Thymus (tissue), 11 donors: ENCODE measurements around the gene ANGPTL2. TPM values are rescaled to one million over a fixed set of nuclear protein-coding genes. Genes with fewer than 3 reads are reported as not detected.
A peak's percentile ranks its signal among the peaks of the same experiment; 100 is the strongest.

Source experiments
- DNase-seq, 9 donors: peaks; one replicate each; pipeline ENCODE4 v3.0.0-alpha.2; 2013; ENCODE audit warnings: low spot score in 9 of 9, low read depth in 6 of 9, missing footprints in 1 of 9
- H3K27ac ChIP-seq, 2 donors: one replicate each; pipeline ENCODE4 v1.5.1; 2013; ENCODE audit warnings: control low read depth in 1 of 2, low read depth in 1 of 2, low read length in 1 of 2, mild to moderate bottlenecking in 1 of 2, moderate library complexity in 1 of 2
- H3K27me3 ChIP-seq, 2 donors: one replicate each; pipeline ENCODE4 v1.5.1; 2013; ENCODE audit warnings: low read length in 1 of 2; ENCODE audit not compliant: control insufficient read depth in 2 of 2, insufficient read depth in 1 of 2
- H3K36me3 ChIP-seq, 2 donors: one replicate each; pipeline ENCODE4 v1.5.1; 2013; ENCODE audit warnings: low read length in 1 of 2, mild to moderate bottlenecking in 1 of 2, moderate library complexity in 1 of 2; ENCODE audit not compliant: control insufficient read depth in 2 of 2, insufficient read depth in 2 of 2
- H3K4me1 ChIP-seq, 2 donors: one replicate each; pipeline ENCODE4 v1.5.1; 2013; ENCODE audit warnings: low read length in 2 of 2; ENCODE audit not compliant: control insufficient read depth in 2 of 2, insufficient read depth in 2 of 2
- H3K4me3 ChIP-seq, 2 donors: one replicate each; pipeline ENCODE4 v1.5.1; 2013; ENCODE audit warnings: low read length in 2 of 2, control low read depth in 1 of 2, mild to moderate bottlenecking in 1 of 2
- H3K9me3 ChIP-seq, 2 donors: one replicate each; pipeline ENCODE4 v1.5.1; 2013; ENCODE audit warnings: low read length in 1 of 2, mild to moderate bottlenecking in 1 of 2; ENCODE audit not compliant: control insufficient read depth in 2 of 2, insufficient read depth in 1 of 2
- WGBS: extraction: QIAGEN DNeasy Blood & Tissue Kit; methylation state at CpG from one replicate; pipeline ENCODE4 v1.1.7; 2013; 5-methylcytosine and 5-hydroxymethylcytosine counted together
- polyA plus RNA-seq: library from polyadenylated mRNA; stranded (reverse); fragments of 200-250 nt; gene quantifications from one replicate; pipeline ENCODE4 v1.2.3, GENCODE V29; 2013
- total RNA-seq: library from RNA; stranded (reverse); fragments of 120-200 nt; gene quantifications from one replicate; pipeline ENCODE4 v1.2.4, GENCODE V29; 2013
- donor health status: healthy.

Gene ANGPTL2
- total and polyA plus RNA-seq, 2 donors = 3.1 to 3.2 TPM

DNA sequence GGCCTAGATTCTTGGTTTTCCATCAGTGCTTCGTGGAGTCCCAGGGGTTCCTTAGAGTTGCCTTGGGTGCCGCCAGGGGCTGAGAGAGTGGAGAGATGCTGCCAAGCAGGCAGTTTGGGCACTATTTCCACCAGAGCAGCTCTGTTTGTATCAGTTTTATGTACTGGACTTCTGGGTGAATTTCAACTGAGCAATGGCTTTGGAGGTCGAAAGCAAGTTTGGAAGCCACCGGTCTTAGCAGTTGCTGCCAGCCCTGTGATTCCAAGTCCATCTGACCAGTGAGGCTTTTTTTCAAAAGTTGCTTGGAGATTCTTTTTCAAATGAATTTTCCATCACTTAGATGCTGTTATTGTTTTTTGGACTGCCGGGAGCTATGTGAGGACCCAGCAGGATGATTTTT is 68.5 kb downstream of the ANGPTL2 start:
- DNase-seq = no peak
- WGBS = 96% methylated on average over 5 of the region's 5 CpGs
- Histone ChIP-seq H3K36me3 (peaks cover 0 to 3% of the 10 kb centered on the region in 2 donors), H3K4me3 (no peak overlapping the region), H3K27me3 (no peaks in the 10 kb centered on the region), H3K27ac (no peak overlapping the region), H3K4me1 (no peaks in the 10 kb centered on the region), H3K9me3 (no peaks in the 10 kb centered on the region)

DNA sequence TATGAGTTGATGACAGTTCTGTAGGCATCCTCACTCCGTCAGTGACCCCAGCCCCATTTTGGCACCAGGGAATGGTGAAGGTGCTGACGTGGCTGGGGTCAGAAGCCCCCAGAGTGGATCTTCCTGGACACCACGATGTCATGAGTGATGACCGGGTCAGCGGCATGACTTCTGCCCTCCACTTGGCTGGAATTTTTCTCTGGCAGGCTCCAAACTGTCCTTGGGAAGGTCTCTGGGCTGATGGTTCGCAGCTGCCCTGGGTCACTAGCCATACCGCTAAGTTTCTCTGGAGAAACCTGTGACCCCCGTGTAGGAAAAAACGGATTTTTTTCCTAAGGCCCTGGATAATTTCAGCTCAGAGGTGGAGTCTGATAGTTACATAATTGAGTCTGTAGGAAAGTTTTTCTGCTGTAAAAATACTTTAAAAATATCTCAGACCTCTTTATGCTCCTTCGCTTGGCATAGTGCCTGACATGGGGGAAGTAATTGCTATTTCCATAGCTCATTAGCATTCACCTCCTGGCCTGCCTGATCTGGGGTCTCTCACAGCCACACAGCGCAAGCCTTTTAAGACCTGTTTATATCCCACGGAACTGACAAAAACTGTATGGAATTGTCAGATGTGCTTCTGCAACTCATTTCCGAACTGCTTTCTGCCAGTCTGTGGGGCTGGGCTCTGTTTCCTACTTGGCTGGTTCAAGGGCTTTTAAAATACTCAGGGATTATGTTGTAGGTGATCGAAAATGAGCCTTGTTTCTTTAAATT is 69.2 kb downstream of the ANGPTL2 start:
- no peaks in the 10 kb centered on the region for H3K4me1 ChIP-seq
- no peak overlapping the region for H3K27ac ChIP-seq
- DNase-seq = no peak
- H3K36me3 ChIP-seq = peaks cover 0 to 3% of the 10 kb centered on the region in 2 donors
- no peaks in the 10 kb centered on the region for H3K27me3 ChIP-seq
- 94% methylated on average over 14 of the region's 14 CpGs for WGBS
- H3K9me3 ChIP-seq = no peaks in the 10 kb centered on the region
- no peak overlapping the region for H3K4me3 ChIP-seq

DNA sequence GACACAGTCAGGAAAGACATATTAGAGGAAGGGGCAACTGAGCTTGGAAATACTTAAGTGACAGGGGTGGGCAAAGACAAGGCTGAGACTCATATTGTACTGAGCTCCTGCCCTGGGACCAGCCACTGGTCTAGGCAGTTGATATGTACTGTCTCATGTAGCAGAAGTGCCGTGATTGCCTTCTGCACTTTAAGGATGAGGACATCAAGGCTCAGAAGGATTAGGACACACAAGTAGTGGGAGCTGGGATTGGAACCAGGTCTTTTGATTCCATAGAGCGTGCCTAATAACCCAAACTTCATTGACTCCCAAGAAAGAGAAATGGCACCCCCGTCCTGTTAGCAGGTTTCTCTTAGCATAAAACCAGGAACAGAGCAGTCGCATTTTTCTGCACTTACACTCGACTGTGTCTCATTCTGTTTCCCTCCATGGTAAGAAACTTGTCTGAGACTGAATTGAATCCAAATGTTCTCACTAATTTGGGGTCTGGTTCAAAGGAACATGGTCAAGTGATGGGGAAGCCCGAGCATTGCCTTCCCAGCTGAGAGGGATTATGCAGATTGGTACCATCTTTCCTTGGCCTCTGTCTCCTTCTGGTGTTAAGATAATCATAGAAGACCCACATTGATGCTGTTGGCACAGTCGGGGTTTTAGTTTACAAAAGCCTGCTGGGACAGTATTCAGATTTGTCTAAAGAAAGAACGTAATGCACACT is 70.4 kb downstream of the ANGPTL2 start:
- H3K27me3 ChIP-seq = no peaks in the 10 kb centered on the region
- no peaks in the 10 kb centered on the region for H3K4me1 ChIP-seq
- no peaks in the 10 kb centered on the region for H3K9me3 ChIP-seq
- DNase-seq = no peak
- no peak overlapping the region for H3K27ac ChIP-seq
- H3K4me3 ChIP-seq = no peak overlapping the region
- 96% methylated on average over 8 of the region's 8 CpGs for WGBS
- peaks cover 0 to 3% of the 10 kb centered on the region in 2 donors for H3K36me3 ChIP-seq

DNA sequence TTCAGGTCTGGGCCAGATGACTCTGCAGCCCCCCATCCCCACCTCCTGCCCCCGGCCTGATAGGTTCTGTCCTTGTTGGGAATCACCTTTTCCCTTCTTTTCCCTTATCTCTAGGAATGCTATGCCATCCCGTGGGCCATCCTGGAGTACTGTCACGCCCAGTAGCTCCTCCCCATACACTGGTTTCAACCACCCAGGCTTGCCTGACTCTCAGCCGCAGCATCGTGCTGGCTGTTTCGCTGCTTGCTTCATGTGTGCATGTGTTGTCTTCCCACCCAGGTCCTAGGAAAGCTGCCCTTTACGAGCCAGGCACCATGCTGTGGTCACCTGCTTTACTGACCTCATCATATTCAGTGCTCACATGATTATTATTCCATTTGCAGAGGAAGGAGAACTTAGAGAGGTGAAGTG is 71.8 kb downstream of the ANGPTL2 start:
- Histone ChIP-seq H3K4me3 (no peak overlapping the region), H3K9me3 (no peaks in the 10 kb centered on the region), H3K27me3 (no peaks in the 10 kb centered on the region), H3K36me3 (peaks cover 0 to 3% of the 10 kb centered on the region in 2 donors), H3K4me1 (no peaks in the 10 kb centered on the region), H3K27ac (no peak overlapping the region)
- WGBS = 95% methylated on average over 7 of the region's 7 CpGs
- DNase-seq = no peak

DNA sequence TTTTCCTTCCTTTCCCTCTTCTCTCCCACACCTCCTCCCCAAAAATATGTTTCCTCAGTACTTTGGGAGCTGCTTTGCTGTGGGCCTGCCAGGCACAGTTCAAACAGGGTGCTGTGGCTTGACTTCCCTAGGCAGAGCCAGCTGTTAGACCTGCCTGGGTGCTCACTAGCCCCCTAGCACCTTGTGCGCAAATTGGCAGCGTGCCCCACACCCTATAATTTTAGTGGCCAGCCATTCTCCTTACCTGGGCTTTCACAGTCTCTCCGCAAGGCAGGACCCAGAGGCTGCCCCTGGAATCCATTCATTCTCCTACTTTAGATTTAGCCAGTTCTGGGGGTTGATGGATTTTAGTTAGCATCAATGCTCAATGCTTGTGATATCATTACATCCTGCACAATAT is 72.3 kb downstream of the ANGPTL2 start:
- Histone ChIP-seq H3K9me3 (no peaks in the 10 kb centered on the region), H3K27me3 (no peaks in the 10 kb centered on the region), H3K4me1 (no peaks in the 10 kb centered on the region), H3K36me3 (peaks cover 0 to 3% of the 10 kb centered on the region in 2 donors), H3K27ac (no peak overlapping the region), H3K4me3 (no peak overlapping the region)
- WGBS = 96% methylated on average over 3 of the region's 3 CpGs
- no peak for DNase-seq

DNA sequence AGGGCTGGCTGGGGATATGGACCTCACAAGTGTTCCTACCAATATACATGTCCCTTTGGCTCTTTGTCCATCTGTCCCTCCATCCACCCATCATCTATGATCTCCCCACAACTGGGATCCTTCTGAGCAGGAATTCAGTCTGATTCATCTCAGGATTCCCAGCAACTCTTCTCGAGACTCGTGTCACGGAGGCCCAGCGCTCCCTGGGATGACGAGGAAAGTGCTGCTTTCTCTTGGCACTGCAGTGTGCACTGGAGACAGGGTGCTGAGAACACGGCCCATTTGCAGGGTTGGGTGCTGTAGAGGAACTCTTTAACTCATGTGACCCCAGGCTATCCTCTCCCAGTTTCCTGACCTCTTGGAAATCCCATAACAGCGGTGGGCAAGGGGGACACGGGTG is 72.9 kb downstream of the ANGPTL2 start:
- no peaks in the 10 kb centered on the region for H3K9me3 ChIP-seq
- 96% methylated on average over 8 of the region's 8 CpGs for WGBS
- no peaks in the 10 kb centered on the region for H3K27me3 ChIP-seq
- no peak overlapping the region for H3K4me3 ChIP-seq
- H3K27ac ChIP-seq = no peak overlapping the region
- no peaks in the 10 kb centered on the region for H3K4me1 ChIP-seq
- H3K36me3 ChIP-seq = peaks cover 0 to 3% of the 10 kb centered on the region in 2 donors
- no peak for DNase-seq

DNA sequence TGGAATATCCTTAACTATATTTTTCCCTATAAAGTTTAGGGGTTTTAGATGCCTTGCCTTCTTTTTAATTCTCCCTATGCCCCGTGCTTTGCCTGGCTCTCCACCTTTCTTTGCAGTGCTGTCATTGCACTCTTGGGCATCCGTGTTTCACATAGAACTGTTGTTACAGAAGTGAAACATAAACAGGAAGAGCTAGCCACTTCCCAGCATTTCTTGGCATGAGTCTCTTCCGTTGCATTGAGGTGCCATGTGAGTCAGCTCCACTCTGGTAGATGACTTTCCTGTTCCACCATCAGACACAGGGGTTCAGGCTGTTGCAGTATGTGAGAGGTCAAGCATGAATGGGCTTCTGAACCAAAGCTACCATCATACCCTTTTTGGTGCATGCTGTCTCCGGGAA is 73.4 kb downstream of the ANGPTL2 start:
- Histone ChIP-seq H3K4me1 (no peaks in the 10 kb centered on the region), H3K27ac (no peak overlapping the region), H3K9me3 (no peaks in the 10 kb centered on the region), H3K4me3 (no peak overlapping the region), H3K27me3 (no peaks in the 10 kb centered on the region), H3K36me3 (peaks cover 0 to 3% of the 10 kb centered on the region in 2 donors)
- WGBS = 36% methylated on average over 4 of the region's 4 CpGs
- DNase-seq = peak in 3 of 9 donors; percentile 1 to 37 (median 10)

DNA sequence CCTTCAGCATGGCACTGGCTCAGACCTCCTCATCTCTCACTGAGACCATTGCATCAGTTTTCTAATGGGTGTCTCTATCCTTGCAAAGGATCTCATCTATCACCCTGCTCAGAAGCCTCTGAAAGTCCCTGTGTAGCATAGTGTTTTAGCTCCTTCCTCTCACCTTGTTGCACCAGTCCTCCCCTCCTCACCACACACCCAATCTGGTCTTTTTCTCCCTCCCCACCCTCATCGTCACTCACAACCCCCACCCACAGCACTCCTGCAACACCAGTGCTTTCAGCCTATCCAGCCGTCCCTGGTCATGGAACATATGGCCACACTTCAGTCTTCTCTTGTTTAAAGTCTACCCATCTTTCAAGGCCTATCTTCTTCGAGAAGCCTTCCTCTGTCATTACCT is 74.5 kb downstream of the ANGPTL2 start:
- DNase-seq = no peak
- 97% methylated on average over 3 of the region's 3 CpGs for WGBS
- no peak overlapping the region for H3K27ac ChIP-seq

DNA sequence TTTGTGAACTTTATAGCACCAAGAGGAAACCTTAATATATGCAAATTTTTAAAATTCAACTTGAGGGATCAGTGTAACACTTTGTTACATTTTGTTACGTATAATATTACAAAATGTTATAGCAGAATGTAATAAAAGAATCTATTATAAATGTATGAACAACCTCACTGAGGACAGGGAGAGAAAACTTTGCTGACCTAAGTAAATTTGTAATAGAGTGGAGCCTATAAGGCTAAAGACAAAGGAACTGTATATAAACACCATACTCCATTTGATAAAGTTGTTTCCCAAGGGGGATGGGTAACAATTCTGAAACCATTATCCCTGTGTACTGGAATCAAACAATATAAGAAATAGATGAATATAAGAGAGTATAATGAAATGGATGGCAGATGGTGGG is 77.3 kb downstream of the ANGPTL2 start:
- Histone ChIP-seq H3K27me3 (no peaks in the 10 kb centered on the region), H3K9me3 (no peaks in the 10 kb centered on the region), H3K4me3 (no peak overlapping the region), H3K27ac (no peak overlapping the region), H3K36me3 (no peaks in the 10 kb centered on the region), H3K4me1 (no peaks in the 10 kb centered on the region)
- 96% methylated on average over 1 of the region's 1 CpG for WGBS
- DNase-seq = no peak

More for the DNA sequence above, 74.5 kb downstream of the ANGPTL2 start:
- Histone ChIP-seq H3K4me3 (no peak overlapping the region), H3K4me1 (no peaks in the 10 kb centered on the region), H3K36me3 (no peaks in the 10 kb centered on the region), H3K9me3 (no peaks in the 10 kb centered on the region), H3K27me3 (no peaks in the 10 kb centered on the region)
